Measurements from ENCODE around the gene RAB10. TPM values are rescaled to one million over a fixed set of nuclear protein-coding genes. Genes with fewer than 3 reads are reported as not detected.

RAB10 gene
- total RNA-seq, 1 experiment from 2014 or later = 167 TPM

DNA sequence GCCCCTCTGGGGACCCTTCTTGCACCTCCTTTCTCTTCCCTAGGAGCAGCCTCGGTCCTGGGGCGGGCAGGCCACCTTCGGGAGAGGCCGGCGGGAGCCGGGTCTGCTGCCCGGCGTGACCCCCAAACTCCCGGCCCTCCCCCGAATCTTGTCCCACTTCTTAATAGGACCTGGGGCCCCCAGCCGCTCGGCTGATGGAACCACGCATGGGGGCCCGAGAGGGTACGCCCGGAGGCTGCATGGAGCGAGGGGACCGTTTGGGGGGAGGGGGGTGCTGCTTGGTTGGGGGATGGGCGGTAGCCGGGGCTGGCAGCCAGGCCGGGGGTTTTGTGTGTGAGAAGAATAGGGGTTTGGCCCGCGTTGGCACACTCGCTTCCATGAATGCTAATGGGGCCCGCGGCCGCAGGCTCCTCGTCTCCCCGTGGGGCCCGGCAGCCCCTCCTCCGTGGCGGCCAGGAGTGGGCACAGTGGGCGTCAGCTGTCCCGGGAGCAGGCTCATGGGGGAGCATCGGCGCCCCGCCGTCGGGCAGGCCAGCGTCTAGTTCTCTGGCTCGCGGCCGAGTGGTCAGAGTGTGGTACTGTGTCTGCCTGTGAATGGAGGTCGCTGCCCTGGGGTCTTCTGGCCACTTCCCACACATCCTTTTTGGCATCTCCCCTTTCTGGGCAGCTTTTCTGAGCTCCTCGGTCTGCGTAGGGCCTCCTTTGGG is 140.0 kb downstream of the RAB10 start:
- Histone ChIP-seq H3K27me3 (ENCODE audit: insufficient read depth, low read length) (no peaks in the 10 kb centered on the region), H3K9ac (ENCODE audit: low read length) (peak overlapping the region; percentile 74), H3K4me1 (ENCODE audit: control insufficient read depth in 1 of 2, insufficient read depth in 2 of 2, low read length in 2 of 2) (peaks cover 0 to 12% of the 10 kb centered on the region in 2 experiments; a peak in 1 of 4 replicates), H3K36me3 (ENCODE audit: control insufficient read depth in 1 of 2, insufficient read depth in 2 of 2, low read length in 2 of 2) (no peaks in the 10 kb centered on the region), H3K9me3 (ENCODE audit: control insufficient read depth in 1 of 2, insufficient read depth in 1 of 2, low read depth in 1 of 2, low read length in 2 of 2) (no peaks in the 10 kb centered on the region), H3K79me2 (ENCODE audit: insufficient read depth, low read length) (peaks cover 6% of the 10 kb centered on the region; the same call in 1 of the 2 replicates), H2AFZ (ENCODE audit: low read depth, low read length, poor library complexity, severe bottlenecking) (no peak overlapping the region), H3K4me3 (replicated peaks in 1 of 2; ENCODE audit: low read depth in 1 of 2, low read length in 2 of 2) (peak overlapping the region; percentile 60 to 66), H3K4me2 (ENCODE audit: low read length) (peak overlapping the region; percentile 86), H3K9me2 (ENCODE audit: insufficient read depth) (no peaks in the 10 kb centered on the region), H3K27ac (ENCODE audit: low read depth, low read length) (no peak overlapping the region), H4K20me1 (ENCODE audit: insufficient read depth) (no peaks in the 10 kb centered on the region)
- intact Hi-C loops (cut with micrococcal nuclease) = no loop called here
- ATAC-seq (no peak; the same call in 1 of the 2 replicates), DNase-seq (ENCODE audit: low read depth, low spot score) (no peak)
- no TSS peak for BruUV-seq (replicated peaks)
- RAD21 ChIA-PET (ENCODE audit: low non-redundant PET in 1 of 2, low total read pairs in 2 of 2, uncharacterized antibody in 2 of 2, unreplicated experiment in 2 of 2) = no interaction called here
- POLR2A ChIA-PET = no interaction called here
- TF ChIP-seq ZBTB33 (IDR thresholded peaks at IDR 0.05; ENCODE audit: extremely low read depth, insufficient replicate concordance, low read length) (no peak), POLR2AphosphoS5 (IDR thresholded peaks at IDR 0.05; ENCODE audit: low read depth, low read length) (no peak), POLR2A (IDR thresholded peaks at IDR 0.05; ENCODE audit: borderline replicate concordance, extremely low read depth, insufficient read depth, insufficient read length) (no peak), ELF1 (IDR thresholded peaks at IDR 0.05; ENCODE audit: borderline replicate concordance, low read depth) (no peak), SRF (IDR thresholded peaks at IDR 0.05; ENCODE audit: low read depth) (no peak), ATF3 (IDR thresholded peaks at IDR 0.05) (no peak), EZH2phosphoT487 (IDR thresholded peaks at IDR 0.05; ENCODE audit: borderline replicate concordance) (no peak), SIN3A (IDR thresholded peaks at IDR 0.05; ENCODE audit: low read depth) (no peak), CTCF (IDR thresholded peaks at IDR 0.05 in 2 of 3, conservative IDR thresholded peaks at IDR 0.05 in 1 of 3; ENCODE audit: borderline replicate concordance in 1 of 3, insufficient read depth in 1 of 3, low read depth in 2 of 3, low read length in 2 of 3) (no peak), YY1 (IDR thresholded peaks at IDR 0.05; ENCODE audit: extremely low read depth, insufficient replicate concordance, low read depth, low read length) (no peak), RAD21 (IDR thresholded peaks at IDR 0.05; ENCODE audit: low read depth) (no peak), ZNF274 (IDR thresholded peaks at IDR 0.05; ENCODE audit: low read depth, low read length) (no peak), FOSL1 (IDR thresholded peaks at IDR 0.05; ENCODE audit: low read depth) (no peak), CBX3 (IDR thresholded peaks at IDR 0.05; ENCODE audit: low read depth) (no peak), TCF7L2 (IDR thresholded peaks at IDR 0.05; ENCODE audit: borderline replicate concordance, extremely low read depth, insufficient read depth, insufficient read length) (no peak), EZH2 (IDR thresholded peaks at IDR 0.05) (no peak)
- TF ChIP-seq, protein P1, sequence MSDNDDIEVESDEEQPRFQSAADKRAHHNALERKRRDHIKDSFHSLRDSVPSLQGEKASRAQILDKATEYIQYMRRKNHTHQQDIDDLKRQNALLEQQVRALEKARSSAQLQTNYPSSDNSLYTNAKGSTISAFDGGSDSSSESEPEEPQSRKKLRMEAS (IDR thresholded peaks at IDR 0.05) = no peak
- CTCF ChIA-PET = no interaction called here

Data from HCT116 (cell line).